Stimulated activated CD4-positive, alpha-beta T cell treated with anti-CD3 and anti-CD28 coated beads, Interleukin-1b, Interleukin-23, amount 100 ng/mL, for 4 hours (primary cell): ENCODE results near the gene GOLGA1.
A peak's percentile ranks its signal among the peaks of the same experiment; 100 is the strongest.
"Not testable (repeated sequence)": the region's sequence is repeated elsewhere in the genome, so short reads cannot be mapped to it uniquely, and the experiment has no call there.

ENCODE experiments used
- DNase-seq, 2 donors: peaks; one replicate each; pipeline ENCODE4 v3.0.0-alpha.2; 2020; ENCODE audit warnings: low read depth in 2 of 2

The GOLGA1 gene

GRCh38 chr9:124858330-124859046, 82.4 kb downstream of the GOLGA1 start:
- no peak for DNase-seq

- DNase-seq = no peak
Observed at GRCh38 chr9:124857533-124858162, 83.2 kb downstream of the GOLGA1 start.

GRCh38 chr9:124855944-124856765, 84.7 kb downstream of the GOLGA1 start:
- peak in 1 of 2 donors; percentile 28 for DNase-seq

GRCh38 chr9:124855566-124855943, 85.3 kb downstream of the GOLGA1 start:
- no peak for DNase-seq

GRCh38 chr9:124854822-124855221, 86.1 kb downstream of the GOLGA1 start:
- no peak for DNase-seq

DNA sequence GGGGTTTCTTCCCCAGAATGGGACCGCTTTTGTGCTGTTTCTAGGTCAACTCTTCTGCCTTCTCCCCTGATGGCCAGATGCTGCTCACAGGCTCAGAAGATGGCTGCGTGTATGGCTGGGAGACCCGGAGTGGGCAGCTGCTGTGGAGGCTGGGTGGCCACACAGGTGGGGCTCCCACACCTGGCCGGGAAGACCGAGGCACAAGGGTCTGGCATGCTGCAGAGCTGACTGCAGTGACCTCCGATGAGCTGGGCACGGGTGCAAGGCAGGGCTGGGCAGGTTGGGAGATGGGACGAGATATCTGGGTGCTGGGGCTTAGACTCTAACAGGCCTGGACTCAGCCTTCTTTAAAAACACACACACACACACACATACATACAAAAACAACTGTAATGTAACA, 86.7 kb downstream of the GOLGA1 start:
- no peak for DNase-seq

GRCh38 chr9:124853605-124854143, 87.2 kb downstream of the GOLGA1 start:
- DNase-seq = no peak

- peak; percentile 65 to 74 for DNase-seq
Observed at GRCh38 chr9:124852829-124853531, 87.9 kb downstream of the GOLGA1 start, which contains the start of gene WDR38. Gene WDR38 (plus strand): TSS chr9:124853460. CDS start chr9:124853532, 72 bp downstream.

DNA sequence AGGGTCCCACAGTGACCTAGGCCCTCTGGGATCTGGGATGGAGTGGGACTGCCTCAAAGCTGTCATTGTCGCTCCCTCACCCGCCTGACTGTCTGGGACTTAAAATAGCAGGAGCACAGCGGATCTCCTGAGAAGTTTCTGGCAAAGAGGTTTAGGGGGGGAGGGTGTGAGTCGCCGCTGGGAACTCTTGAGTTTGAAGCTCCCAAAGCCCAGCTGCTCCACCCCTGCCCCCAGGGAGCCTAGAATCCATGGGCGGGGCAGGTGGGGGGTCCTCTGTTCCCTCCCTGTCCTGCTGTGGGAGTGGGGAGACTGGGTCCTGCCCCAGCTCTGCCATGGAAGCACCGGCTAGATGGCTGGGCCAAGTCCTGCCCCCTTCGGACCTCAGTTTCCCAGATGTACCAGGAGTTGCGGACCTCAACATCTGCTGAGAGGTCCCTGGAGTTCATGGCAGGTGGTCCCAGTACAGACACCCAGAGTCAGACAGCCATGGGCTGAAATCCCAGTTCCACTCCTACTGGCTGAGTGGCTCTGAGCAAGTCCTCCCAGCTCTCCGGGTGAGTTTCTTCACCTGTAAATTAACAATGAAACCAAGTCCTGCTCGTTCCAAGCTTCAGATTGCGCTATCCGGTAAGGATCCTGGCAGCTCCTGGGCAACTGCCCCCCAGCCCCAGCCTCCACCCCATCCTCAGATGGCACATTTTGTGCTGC, 88.6 kb downstream of the GOLGA1 start:
- no peak for DNase-seq

- no peak for DNase-seq
Observed at GRCh38 chr9:124849801-124850200, 91.1 kb downstream of the GOLGA1 start.

DNA sequence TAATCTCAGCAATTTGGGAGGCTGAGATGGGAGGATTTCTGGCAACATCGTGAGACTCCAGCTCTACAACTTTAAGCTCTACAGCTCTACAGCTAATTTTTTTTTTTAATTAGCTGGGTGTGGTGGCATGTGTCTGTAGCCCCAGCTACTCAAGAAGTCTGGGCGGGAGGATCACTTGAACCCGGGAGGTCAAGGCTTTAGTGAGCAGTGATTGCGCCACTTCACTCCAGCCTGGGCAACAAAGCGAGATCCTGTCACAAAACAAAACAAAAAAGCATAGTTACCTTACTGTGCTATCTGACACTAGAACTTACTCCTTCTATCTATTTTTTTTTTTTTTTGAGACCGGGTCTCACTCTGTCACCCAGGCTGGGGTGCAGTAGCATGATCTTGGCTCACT, 93.9 kb downstream of the GOLGA1 start:
- no peak for DNase-seq

- DNase-seq = not testable (repeated sequence)
Observed at GRCh38 chr9:124846467-124846866, 94.4 kb downstream of the GOLGA1 start.

DNA sequence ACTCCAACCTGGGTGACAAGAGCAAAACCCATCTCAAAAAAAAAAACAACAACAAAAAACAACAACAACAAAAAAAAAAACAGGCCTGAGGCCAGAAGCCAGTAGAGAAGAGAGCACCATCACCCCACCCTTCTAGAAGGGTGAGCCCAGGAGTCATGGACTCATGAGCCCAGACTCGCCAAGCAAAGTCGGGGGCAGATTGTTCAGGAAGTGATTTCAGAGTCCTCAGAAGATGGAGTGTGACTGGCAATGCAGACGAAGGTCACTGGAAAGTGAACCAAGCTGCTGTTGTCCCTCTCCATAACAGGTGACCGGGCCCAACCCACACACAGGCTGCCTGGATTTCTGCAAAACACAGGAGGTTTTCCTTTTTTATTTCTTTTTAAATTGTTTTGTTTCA, 96.6 kb downstream of the GOLGA1 start:
- DNase-seq = no peak

- DNase-seq = no peak
Observed at GRCh38 chr9:124843456-124844034, 97.3 kb downstream of the GOLGA1 start.

DNA sequence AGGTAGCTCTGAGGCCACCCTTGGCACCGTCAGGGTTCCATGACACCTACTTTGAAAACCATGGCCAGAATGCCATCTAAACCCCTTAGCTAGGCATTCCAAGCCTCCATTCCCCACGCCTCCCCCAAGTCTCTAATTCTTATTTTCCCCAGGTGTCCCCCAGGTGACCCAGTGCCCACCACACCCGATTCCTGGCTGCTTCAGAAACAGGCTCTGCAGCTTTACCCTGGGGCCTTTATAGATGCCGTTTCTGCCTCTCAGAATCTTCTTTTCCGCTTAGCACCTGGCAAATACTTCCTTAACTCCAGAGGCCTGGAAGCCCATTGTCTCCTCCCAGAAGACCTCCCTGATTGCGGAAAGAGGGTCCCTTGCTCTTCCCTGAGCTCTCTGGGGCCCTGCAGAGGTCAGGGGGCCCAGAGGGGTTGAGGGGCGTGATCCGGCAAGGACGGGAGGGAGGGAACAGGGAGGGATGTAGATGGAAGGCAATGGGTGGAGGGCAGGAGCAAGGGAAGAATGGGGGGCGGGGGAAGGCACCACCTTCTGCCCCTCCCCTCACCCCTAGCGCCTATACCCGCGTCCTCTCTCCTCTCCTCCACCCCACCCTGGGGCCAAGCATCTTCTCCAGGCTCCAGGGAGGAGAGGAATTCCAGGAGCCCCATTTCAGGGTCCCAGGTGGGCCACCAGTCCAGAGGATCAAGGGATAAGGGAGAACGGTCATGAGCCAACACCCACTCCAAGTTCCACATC, 99.6 kb downstream of the GOLGA1 start:
- no peak for DNase-seq

DNA sequence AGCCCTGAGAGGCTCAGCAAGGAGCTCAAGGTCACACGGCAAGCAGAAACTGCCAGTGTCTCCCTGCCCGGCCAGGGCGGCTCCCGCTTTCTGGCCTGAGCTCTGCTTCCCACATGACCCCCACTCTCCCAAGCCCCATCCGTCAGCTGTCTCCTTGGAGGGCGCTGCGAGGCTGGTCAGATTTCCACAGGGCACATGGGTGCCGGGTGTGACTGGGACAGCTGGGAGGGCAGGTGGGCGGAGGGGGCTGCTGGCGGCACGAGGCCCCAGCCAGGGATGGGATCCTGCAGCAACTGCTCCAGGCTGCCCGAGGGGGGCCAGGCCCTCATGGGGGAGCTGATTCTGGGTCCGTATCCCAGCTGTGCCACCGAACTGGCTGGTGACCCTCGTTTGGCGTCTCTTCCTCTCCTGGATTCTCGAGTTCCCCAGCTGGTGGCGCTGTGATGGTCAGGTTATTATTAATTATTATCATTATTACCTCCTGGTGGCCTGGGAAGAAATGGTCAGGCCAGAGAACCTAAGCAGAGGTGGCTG, 100.5 kb downstream of the GOLGA1 start:
- no peak for DNase-seq

- DNase-seq = no peak
Observed at GRCh38 chr9:124839612-124840299, 101.1 kb downstream of the GOLGA1 start.

GRCh38 chr9:124838567-124839275, 102.2 kb downstream of the GOLGA1 start:
- not testable (repeated sequence) for DNase-seq
